ENCODE results near the gene SPTLC3.

- TF ChIP-seq CTCF (IDR thresholded peaks at IDR 0.05) = no peak
- no peak for TF ChIP-seq POLR2A (IDR thresholded peaks at IDR 0.05)
- no peak for TF ChIP-seq EP300 (IDR thresholded peaks at IDR 0.05)
Observed at GRCh38 chr20:13140775-13141174, 132.0 kb downstream of the SPTLC3 start.
